Measurements from ENCODE around the gene CASP10. TPM values are rescaled to one million over a fixed set of nuclear protein-coding genes. Genes with fewer than 3 reads are reported as not detected.

The CASP10 gene
- total RNA-seq, 1 donor from 2014 or later, result 38.6 TPM

- Mint-ChIP-seq H3K9me3 (ENCODE audit: unreplicated experiment) (no peaks in the 10 kb centered on the region), H3K27me3 (ENCODE audit: unreplicated experiment) (peaks cover 2% of the 10 kb centered on the region), H3K36me3 (ENCODE audit: low read depth, unreplicated experiment) (no peaks in the 10 kb centered on the region), H3K27ac (ENCODE audit: unreplicated experiment) (no peak overlapping the region), H3K4me3 (ENCODE audit: unreplicated experiment) (no peak overlapping the region), H3K4me1 (ENCODE audit: unreplicated experiment) (peaks cover 21% of the 10 kb centered on the region)
- no peak for TF ChIP-seq CTCF (IDR thresholded peaks at IDR 0.05; ENCODE audit: unreplicated experiment)
- no peak for DNase-seq (ENCODE audit: low spot score)
Observed at GRCh38 chr2:201267278-201268030, 84.5 kb downstream of the CASP10 start.

- Mint-ChIP-seq H3K4me1 (ENCODE audit: unreplicated experiment) (peaks cover 13% of the 10 kb centered on the region), H3K27ac (ENCODE audit: unreplicated experiment) (no peak overlapping the region), H3K9me3 (ENCODE audit: unreplicated experiment) (no peaks in the 10 kb centered on the region), H3K27me3 (ENCODE audit: unreplicated experiment) (peaks cover 2% of the 10 kb centered on the region), H3K4me3 (ENCODE audit: unreplicated experiment) (no peak overlapping the region), H3K36me3 (ENCODE audit: low read depth, unreplicated experiment) (no peaks in the 10 kb centered on the region)
- no peak for TF ChIP-seq CTCF (IDR thresholded peaks at IDR 0.05; ENCODE audit: unreplicated experiment)
- no peak for DNase-seq (ENCODE audit: low spot score)
Observed at GRCh38 chr2:201269764-201270163, 86.8 kb downstream of the CASP10 start.

- no peak overlapping the region for H3K27ac Mint-ChIP-seq (ENCODE audit: unreplicated experiment)
- no peak for DNase-seq (ENCODE audit: low spot score)
- TF ChIP-seq CTCF (IDR thresholded peaks at IDR 0.05; ENCODE audit: unreplicated experiment), result peak; percentile 40
- H3K27me3 Mint-ChIP-seq (ENCODE audit: unreplicated experiment), result peaks cover 2% of the 10 kb centered on the region
- H3K4me1 Mint-ChIP-seq (ENCODE audit: unreplicated experiment), result peaks cover 13% of the 10 kb centered on the region
- no peak overlapping the region for H3K4me3 Mint-ChIP-seq (ENCODE audit: unreplicated experiment)
- no peaks in the 10 kb centered on the region for H3K9me3 Mint-ChIP-seq (ENCODE audit: unreplicated experiment)
- peaks cover 3% of the 10 kb centered on the region for H3K36me3 Mint-ChIP-seq (ENCODE audit: low read depth, unreplicated experiment)
Observed at GRCh38 chr2:201270293-201271001, 87.5 kb downstream of the CASP10 start.

GRCh38 chr2:201271917-201272316, 89.0 kb downstream of the CASP10 start:
- no peak overlapping the region for H3K27ac Mint-ChIP-seq (ENCODE audit: unreplicated experiment)
- peaks cover 2% of the 10 kb centered on the region for H3K27me3 Mint-ChIP-seq (ENCODE audit: unreplicated experiment)
- peaks cover 3% of the 10 kb centered on the region for H3K36me3 Mint-ChIP-seq (ENCODE audit: low read depth, unreplicated experiment)
- no peaks in the 10 kb centered on the region for H3K4me1 Mint-ChIP-seq (ENCODE audit: unreplicated experiment)
- DNase-seq (ENCODE audit: low spot score), result no peak
- no peak for TF ChIP-seq CTCF (IDR thresholded peaks at IDR 0.05; ENCODE audit: unreplicated experiment)
- no peak overlapping the region for H3K4me3 Mint-ChIP-seq (ENCODE audit: unreplicated experiment)
- no peaks in the 10 kb centered on the region for H3K9me3 Mint-ChIP-seq (ENCODE audit: unreplicated experiment)

Measured in endothelial cell (in vitro differentiated cells).